HEK293 (cell line): ENCODE data around the gene CACUL1.
A peak's percentile ranks its signal among the peaks of the same experiment; 100 is the strongest.

ENCODE experiments used
- CTCF ChIA-PET: fragments of 350-600 bp; formaldehyde crosslinking; extraction: SDS; loops from one replicate; lab custom pipeline; 2021; ENCODE audit warnings: antibody characterized with exemption; lab: Yijun Ruan, JAX
- POLR2A ChIA-PET: fragments of 300-600 bp; formaldehyde crosslinking; extraction: SDS; loops from one replicate; lab custom pipeline; 2020; ENCODE audit warnings: antibody characterized with exemption, inconsistent platforms; lab: Yijun Ruan, JAX
- H3K27ac ChIP-seq: fragments of 200-500 bp; sonication (Bioruptor generic); 2 replicates; pipeline ENCODE4 v1.5.1; 2014; ENCODE audit warnings: low read depth, low read length, control low read depth, inconsistent platforms; ENCODE audit errors: extremely low read depth
- H3K36me3 ChIP-seq, 2 experiments: fragments of 200-500 bp in 1 of 2; sonication (Bioruptor generic) in 1 of 2; 1 replicate in 1 of 2; 2 replicates in 1 of 2; pipeline ENCODE4 v1.5.1; 2014 to 2017; ENCODE audit warnings: inconsistent platforms in 2 of 2, low read length in 2 of 2; ENCODE audit not compliant: control insufficient read depth in 2 of 2, insufficient read depth in 1 of 2
- H3K4me1 ChIP-seq: fragments of 200-500 bp; sonication (Bioruptor generic); 2 replicates; pipeline ENCODE4 v1.5.1; 2014; ENCODE audit warnings: mild to moderate bottlenecking, low read length, inconsistent platforms; ENCODE audit not compliant: control insufficient read depth, insufficient read depth
- H3K4me3 ChIP-seq: 2 replicates; pipeline ENCODE4 v1.5.1; 2011; ENCODE audit warnings: low read depth, mild to moderate bottlenecking, control low read depth, low read length, moderate library complexity
- H3K9me3 ChIP-seq: fragments of 200-500 bp; sonication (Bioruptor generic); 2 replicates; pipeline ENCODE4 v1.5.1; 2014; ENCODE audit warnings: low read depth, low read length, inconsistent platforms; ENCODE audit not compliant: control insufficient read depth, insufficient read depth
- AEBP2 ChIP-seq: fragments of 450-650 bp; formaldehyde crosslinking; IDR thresholded peaks from 2 replicates; pipeline ENCODE4 v1.5.1; 2016; ENCODE audit warnings: missing biosample characterization, missing genetic modification characterization, borderline replicate concordance
- CTCF ChIP-seq: fragments of 450-650 bp; formaldehyde crosslinking; IDR thresholded peaks from 2 replicates; pipeline ENCODE4 v1.5.1; 2016; ENCODE audit warnings: missing biosample characterization, missing genetic modification characterization
- FEZF1 ChIP-seq: fragments of 450-650 bp; formaldehyde crosslinking; IDR thresholded peaks from 2 replicates; pipeline ENCODE4 v1.5.1; 2016; ENCODE audit warnings: missing biosample characterization, missing genetic modification characterization
- PATZ1 ChIP-seq: fragments of 450-650 bp; formaldehyde crosslinking; IDR thresholded peaks from 2 replicates; pipeline ENCODE4 v1.5.1; 2016; ENCODE audit warnings: missing biosample characterization, missing genetic modification characterization
- SP2 ChIP-seq: fragments of 450-650 bp; formaldehyde crosslinking; IDR thresholded peaks from 2 replicates; pipeline ENCODE4 v1.5.1; 2016; ENCODE audit warnings: missing biosample characterization, missing genetic modification characterization
- TSHZ1 ChIP-seq: fragments of 450-650 bp; formaldehyde crosslinking; IDR thresholded peaks from 2 replicates; pipeline ENCODE4 v1.5.1; 2016; ENCODE audit warnings: missing biosample characterization, missing genetic modification characterization, borderline replicate concordance
- YY1 ChIP-seq: fragments of 450-650 bp; formaldehyde crosslinking; IDR thresholded peaks from 2 replicates; pipeline ENCODE4 v1.5.1; 2018; ENCODE audit warnings: missing biosample characterization, missing genetic modification characterization
- YY2 ChIP-seq: fragments of 450-650 bp; formaldehyde crosslinking; IDR thresholded peaks from 2 replicates; pipeline ENCODE4 v1.5.1; 2016; ENCODE audit warnings: missing biosample characterization, missing genetic modification characterization
- ZNF146 ChIP-seq: fragments of 450-650 bp; formaldehyde crosslinking; IDR thresholded peaks from 2 replicates; pipeline ENCODE4 v1.5.1; 2016; ENCODE audit warnings: missing biosample characterization, missing genetic modification characterization
- ZNF18 ChIP-seq: fragments of 450-650 bp; formaldehyde crosslinking; IDR thresholded peaks from 2 replicates; pipeline ENCODE4 v1.5.1; 2016; ENCODE audit warnings: missing biosample characterization, missing genetic modification characterization
- ZNF335 ChIP-seq: fragments of 450-650 bp; formaldehyde crosslinking; conservative IDR thresholded peaks from 2 replicates; pipeline ENCODE4 v1.5.1; 2016; ENCODE audit warnings: missing biosample characterization, missing genetic modification characterization
- ZNF37A ChIP-seq: fragments of 450-650 bp; IDR thresholded peaks from 2 replicates; pipeline ENCODE4 v1.5.1; 2018; ENCODE audit warnings: missing biosample characterization, missing genetic modification characterization
- ZNF391 ChIP-seq: fragments of 450-650 bp; formaldehyde crosslinking; IDR thresholded peaks from 2 replicates; pipeline ENCODE4 v1.5.1; 2016; ENCODE audit warnings: low read depth, missing biosample characterization, missing genetic modification characterization, borderline replicate concordance
- ZNF600 ChIP-seq: fragments of 450-650 bp; formaldehyde crosslinking; IDR thresholded peaks from 2 replicates; pipeline ENCODE4 v1.5.1; 2016; ENCODE audit warnings: missing biosample characterization, missing genetic modification characterization
- ZNF621 ChIP-seq: fragments of 450-650 bp; formaldehyde crosslinking; IDR thresholded peaks from 2 replicates; pipeline ENCODE4 v1.5.1; 2017; ENCODE audit warnings: missing biosample characterization, missing genetic modification characterization
- ZNF654 ChIP-seq: fragments of 450-650 bp; formaldehyde crosslinking; IDR thresholded peaks from 2 replicates; pipeline ENCODE4 v1.5.1; 2016; ENCODE audit warnings: low read depth, missing biosample characterization, missing genetic modification characterization
- ZNF837 ChIP-seq: fragments of 450-650 bp; formaldehyde crosslinking; IDR thresholded peaks from 2 replicates; pipeline ENCODE4 v1.5.1; 2016; ENCODE audit warnings: missing biosample characterization, missing genetic modification characterization
- ZSCAN23 ChIP-seq: fragments of 450-650 bp; formaldehyde crosslinking; IDR thresholded peaks from 2 replicates; pipeline ENCODE4 v1.5.1; 2016; ENCODE audit warnings: missing biosample characterization, missing genetic modification characterization

CACUL1 gene

GRCh38 chr10:118800920-118801319, 46.1 kb upstream of the CACUL1 start:
- CTCF ChIA-PET, result interaction anchor here (0.7 to 4.3 kb wide), 4 partner anchors 47 to 232 kb away, joined by 3 to 26 read pairs (median 6); partner anchors contain the start of gene CACUL1
- Histone ChIP-seq H3K4me1 (no peaks in the 10 kb centered on the region), H3K4me3 (no peak overlapping the region), H3K36me3 (no peaks in the 10 kb centered on the region), H3K9me3 (no peaks in the 10 kb centered on the region), H3K27ac (no peak overlapping the region)
- TF ChIP-seq CTCF (tag by site-specific recombination) (peak; percentile 50; the same call in 1 of the 2 replicates), FEZF1 (tag by site-specific recombination) (peak; percentile 48; the same call in 1 of the 2 replicates), YY2 (tag by site-specific recombination) (no peak), ZNF654 (tag by site-specific recombination) (peak; percentile 32; the same call in 1 of the 2 replicates), AEBP2 (no peak), PATZ1 (tag by site-specific recombination) (no peak), ZNF37A (no peak), ZSCAN23 (tag by site-specific recombination) (no peak)
- POLR2A ChIA-PET, result no interaction called here

GRCh38 chr10:118799777-118800176, 45.0 kb upstream of the CACUL1 start:
- ChIA-PET POLR2A (no interaction called here), CTCF (interaction anchor here (0.7 to 4.3 kb wide), 4 partner anchors 25 to 230 kb away, joined by 4 to 26 read pairs (median 6); partner anchors contain the start of gene CACUL1)
- Histone ChIP-seq H3K4me3 (no peak overlapping the region), H3K4me1 (no peaks in the 10 kb centered on the region), H3K36me3 (no peaks in the 10 kb centered on the region), H3K9me3 (no peaks in the 10 kb centered on the region), H3K27ac (no peak overlapping the region)
- peak; percentile 63 for TF ChIP-seq ZNF600 (tag by site-specific recombination)
- no peak for TF ChIP-seq ZNF18 (tag by site-specific recombination)
- TF ChIP-seq ZNF146 (tag by site-specific recombination), result no peak
- TF ChIP-seq ZNF837 (tag by site-specific recombination), result no peak

GRCh38 chr10:118798231-118798662, 43.5 kb upstream of the CACUL1 start:
- POLR2A ChIA-PET, result interaction anchor here (1.5 kb wide), 1 partner anchor 44 kb away, joined by 10 read pairs; the partner anchor contains the start of gene CACUL1
- CTCF ChIA-PET, result interaction anchor here (0.6 to 4.3 kb wide), 3 partner anchors 52 to 229 kb away, joined by 3 to 26 read pairs (median 4); no protein-coding TSS in a partner anchor
- TF ChIP-seq ZNF391 (no peak), PATZ1 (tag by site-specific recombination) (no peak), ZNF335 (tag by site-specific recombination) (peak; percentile 35; the same call in 1 of the 2 replicates), SP2 (no peak), ZNF621 (no peak), TSHZ1 (tag by site-specific recombination) (no peak), YY1 (no peak)

More at GRCh38 chr10:118798231-118798662, 43.5 kb upstream of the CACUL1 start:
- H3K27ac ChIP-seq, result no peak overlapping the region
- no peaks in the 10 kb centered on the region for H3K9me3 ChIP-seq
- no peaks in the 10 kb centered on the region for H3K4me1 ChIP-seq
- no peaks in the 10 kb centered on the region for H3K36me3 ChIP-seq
- H3K4me3 ChIP-seq, result no peak overlapping the region
